Sigmoid colon (tissue), 4 donors: ENCODE measurements around the gene TMEM74B.

ENCODE experiments used
- CTCF ChIP-seq, 4 experiments: fragments of 450-650 bp in 3 of 4; fragments of 200-600 bp in 1 of 4; IDR thresholded peaks; one replicate each; pipeline ENCODE4 v1.5.1; 2016 to 2019; ENCODE audit warnings: antibody characterized with exemption in 4 of 4, mild to moderate bottlenecking in 3 of 4, moderate library complexity in 2 of 4
- EP300 ChIP-seq, 4 donors: sonication (generic); formaldehyde crosslinking; IDR thresholded peaks; one replicate each; pipeline ENCODE4 v1.6.1; 2017; ENCODE audit warnings: antibody characterized with exemption in 4 of 4
- POLR2A ChIP-seq, 2 donors: fragments of 450-650 bp; IDR thresholded peaks; one replicate each; pipeline ENCODE4 v1.6.1; 2016; ENCODE audit warnings: antibody characterized with exemption in 2 of 2, mild to moderate bottlenecking in 2 of 2, moderate library complexity in 2 of 2
- POLR2AphosphoS5 ChIP-seq, 4 donors: sonication (generic); formaldehyde crosslinking; IDR thresholded peaks; one replicate each; pipeline ENCODE4 v1.6.1; 2017; ENCODE audit warnings: antibody characterized with exemption in 4 of 4

GRCh38 chr20:1180949-1181348 lies 3.8 kb downstream of the TMEM74B start:
- TF ChIP-seq CTCF (IDR thresholded peaks at IDR 0.05) (no peak), EP300 (IDR thresholded peaks at IDR 0.05) (no peak), POLR2A (IDR thresholded peaks at IDR 0.05) (no peak), POLR2AphosphoS5 (IDR thresholded peaks at IDR 0.05) (no peak)
